ENCODE data around the gene ANKIB1.

The ANKIB1 gene, protein sequence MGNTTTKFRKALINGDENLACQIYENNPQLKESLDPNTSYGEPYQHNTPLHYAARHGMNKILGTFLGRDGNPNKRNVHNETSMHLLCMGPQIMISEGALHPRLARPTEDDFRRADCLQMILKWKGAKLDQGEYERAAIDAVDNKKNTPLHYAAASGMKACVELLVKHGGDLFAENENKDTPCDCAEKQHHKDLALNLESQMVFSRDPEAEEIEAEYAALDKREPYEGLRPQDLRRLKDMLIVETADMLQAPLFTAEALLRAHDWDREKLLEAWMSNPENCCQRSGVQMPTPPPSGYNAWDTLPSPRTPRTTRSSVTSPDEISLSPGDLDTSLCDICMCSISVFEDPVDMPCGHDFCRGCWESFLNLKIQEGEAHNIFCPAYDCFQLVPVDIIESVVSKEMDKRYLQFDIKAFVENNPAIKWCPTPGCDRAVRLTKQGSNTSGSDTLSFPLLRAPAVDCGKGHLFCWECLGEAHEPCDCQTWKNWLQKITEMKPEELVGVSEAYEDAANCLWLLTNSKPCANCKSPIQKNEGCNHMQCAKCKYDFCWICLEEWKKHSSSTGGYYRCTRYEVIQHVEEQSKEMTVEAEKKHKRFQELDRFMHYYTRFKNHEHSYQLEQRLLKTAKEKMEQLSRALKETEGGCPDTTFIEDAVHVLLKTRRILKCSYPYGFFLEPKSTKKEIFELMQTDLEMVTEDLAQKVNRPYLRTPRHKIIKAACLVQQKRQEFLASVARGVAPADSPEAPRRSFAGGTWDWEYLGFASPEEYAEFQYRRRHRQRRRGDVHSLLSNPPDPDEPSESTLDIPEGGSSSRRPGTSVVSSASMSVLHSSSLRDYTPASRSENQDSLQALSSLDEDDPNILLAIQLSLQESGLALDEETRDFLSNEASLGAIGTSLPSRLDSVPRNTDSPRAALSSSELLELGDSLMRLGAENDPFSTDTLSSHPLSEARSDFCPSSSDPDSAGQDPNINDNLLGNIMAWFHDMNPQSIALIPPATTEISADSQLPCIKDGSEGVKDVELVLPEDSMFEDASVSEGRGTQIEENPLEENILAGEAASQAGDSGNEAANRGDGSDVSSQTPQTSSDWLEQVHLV

DNA sequence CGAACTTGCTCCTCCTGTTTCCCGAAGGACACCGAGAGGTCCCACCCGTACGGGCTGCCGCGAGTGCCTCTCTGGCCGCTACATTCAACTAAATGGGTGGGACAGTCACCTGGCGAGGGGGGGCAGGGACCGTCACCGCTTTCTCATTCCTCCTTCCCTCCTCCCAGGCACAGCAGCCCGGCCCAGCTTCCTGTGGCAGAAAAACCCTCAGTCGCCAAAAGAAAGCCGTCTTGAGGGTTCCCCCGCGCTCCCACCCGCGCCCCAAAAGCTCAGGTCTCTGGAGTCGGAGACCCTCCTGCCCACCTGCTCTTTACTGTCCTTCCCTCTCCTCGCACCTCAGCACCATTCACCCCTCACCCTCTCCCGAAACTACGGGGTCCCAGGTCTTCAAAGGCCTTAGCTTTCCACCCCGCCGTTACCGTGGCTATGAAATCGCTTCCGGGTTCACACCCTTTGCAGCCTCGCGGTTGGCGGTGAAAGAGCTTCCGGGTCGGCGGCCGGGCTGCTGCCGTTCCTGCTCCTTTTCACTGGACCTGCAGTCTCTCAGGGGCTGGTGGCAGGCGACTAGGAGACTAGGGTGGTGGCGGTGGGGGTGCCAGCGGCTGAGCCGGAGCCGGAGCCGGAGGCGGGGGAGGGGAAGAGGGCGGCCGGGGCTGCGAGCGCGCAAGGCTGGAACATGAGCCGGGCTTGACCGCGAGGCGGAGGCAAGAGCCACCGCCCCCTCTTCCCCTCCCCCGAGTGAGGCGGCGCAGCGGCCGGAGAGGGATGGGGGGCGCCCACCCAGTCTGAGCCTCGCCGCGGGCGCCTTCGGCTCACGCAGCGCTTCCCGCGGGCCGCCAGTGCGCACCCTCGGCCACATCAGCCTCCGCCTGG, at the start of gene ANKIB1, which contains the start of gene KRIT1:
Gene ANKIB1, plus strand, starts transcription at position 488 of the 873 bp plus-strand sequence. CDS start 49,005 bp downstream, outside the sequence.
Gene KRIT1, minus strand, starts transcription at position 428 of the 873 bp plus-strand sequence. CDS start 3,779 bp downstream, outside the sequence.
- Histone ChIP-seq H3K79me2 (ENCODE audit: control insufficient read depth, insufficient read depth, low read length, unreplicated experiment) (peaks cover 78% of the 10 kb centered on the region), H3K4me3 (ENCODE audit: low read depth, low read length) (peak within 1 kb of the TSS; percentile 93), H3K27ac (ENCODE audit: low read depth, low read length) (peak within 1 kb of the TSS; percentile 65), H3K27me3 (ENCODE audit: insufficient read depth, low read length) (no peaks in the 10 kb centered on the region), H3K4me1 (ENCODE audit: control insufficient read depth, insufficient read depth, low read length, unreplicated experiment) (peaks cover 15% of the 10 kb centered on the region), H3K36me3 (ENCODE audit: insufficient read depth, low read length) (peaks cover 5% of the 10 kb centered on the region; the same call in 1 of the 2 replicates), H2AFZ (ENCODE audit: low read length, unreplicated experiment) (peak within 1 kb of the TSS; percentile 93)

DNA sequence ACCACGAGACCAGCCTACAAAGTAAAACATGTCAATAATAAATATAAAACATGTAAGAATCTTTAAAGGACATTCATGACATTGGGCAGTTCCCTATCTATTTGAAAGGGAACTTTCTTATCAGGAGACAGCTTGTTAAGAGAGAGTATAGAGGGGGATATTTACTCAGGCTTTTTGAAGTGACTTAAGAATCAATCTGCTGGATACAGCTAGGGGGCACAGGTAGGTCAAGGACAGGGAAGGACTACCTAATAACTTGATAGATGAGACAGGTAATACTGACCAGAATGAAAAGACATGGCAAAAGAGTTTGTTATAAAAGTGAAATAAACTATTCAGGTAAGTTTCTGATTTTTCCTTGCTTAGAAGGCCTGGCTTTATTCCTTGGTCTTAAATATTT, 45.0 kb upstream of the ANKIB1 start:
- Histone ChIP-seq H3K27me3 (ENCODE audit: insufficient read depth, low read length) (no peaks in the 10 kb centered on the region), H3K4me3 (ENCODE audit: low read depth, low read length) (no peak overlapping the region), H3K4me1 (ENCODE audit: control insufficient read depth, insufficient read depth, low read length, unreplicated experiment) (no peaks in the 10 kb centered on the region), H2AFZ (ENCODE audit: low read length, unreplicated experiment) (no peak overlapping the region), H3K36me3 (ENCODE audit: insufficient read depth, low read length) (peaks cover 40% of the 10 kb centered on the region), H3K27ac (ENCODE audit: low read depth, low read length) (no peak overlapping the region), H3K79me2 (ENCODE audit: control insufficient read depth, insufficient read depth, low read length, unreplicated experiment) (no peaks in the 10 kb centered on the region)

DNA sequence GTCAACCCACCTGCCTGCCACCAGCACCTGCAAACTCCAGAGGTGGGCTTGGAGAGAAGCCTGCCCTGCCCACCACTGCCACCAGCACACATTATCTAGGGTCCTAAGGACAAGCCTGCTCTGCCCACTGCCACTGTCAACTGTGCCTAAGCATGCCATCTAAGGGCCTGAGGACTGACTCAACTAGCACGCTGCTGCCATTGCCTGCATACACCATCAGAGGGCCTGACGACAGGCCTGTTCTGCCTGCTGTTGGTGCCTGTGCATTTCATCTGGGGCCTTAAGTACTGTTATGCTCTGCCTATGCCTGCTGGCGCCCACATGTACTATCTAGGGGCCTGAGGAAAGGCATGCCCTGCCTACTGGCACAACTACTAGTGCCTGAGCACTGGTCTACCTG, 39.8 kb upstream of the ANKIB1 start:
- Histone ChIP-seq H3K79me2 (ENCODE audit: control insufficient read depth, insufficient read depth, low read length, unreplicated experiment) (peaks cover 6% of the 10 kb centered on the region), H3K27me3 (ENCODE audit: insufficient read depth, low read length) (no peaks in the 10 kb centered on the region), H3K27ac (ENCODE audit: low read depth, low read length) (no peak overlapping the region), H3K36me3 (ENCODE audit: insufficient read depth, low read length) (peaks cover 47% of the 10 kb centered on the region), H2AFZ (ENCODE audit: low read length, unreplicated experiment) (no peak overlapping the region), H3K4me1 (ENCODE audit: control insufficient read depth, insufficient read depth, low read length, unreplicated experiment) (no peaks in the 10 kb centered on the region), H3K4me3 (ENCODE audit: low read depth, low read length) (no peak overlapping the region)

DNA sequence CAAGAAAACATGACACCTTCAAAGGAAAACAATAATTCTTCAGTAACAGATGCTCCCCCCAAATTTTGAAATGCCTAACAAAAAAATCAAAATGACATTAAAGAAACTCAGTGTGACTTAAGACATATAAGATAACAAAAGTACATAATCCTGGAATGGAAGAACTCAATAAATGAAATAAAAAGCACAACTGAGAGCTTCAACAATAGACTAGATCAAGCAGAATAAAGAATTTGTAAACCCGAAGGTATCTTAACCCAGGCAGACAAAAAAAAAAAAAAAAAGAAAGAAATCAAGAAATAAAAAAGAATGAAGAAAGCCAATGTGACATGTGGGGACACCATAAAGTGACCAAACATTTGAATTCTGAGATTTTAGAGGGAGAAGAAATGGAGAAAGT, 39.1 kb upstream of the ANKIB1 start:
- H3K79me2 ChIP-seq (ENCODE audit: control insufficient read depth, insufficient read depth, low read length, unreplicated experiment) = peaks cover 6% of the 10 kb centered on the region
- peaks cover 50% of the 10 kb centered on the region for H3K36me3 ChIP-seq (ENCODE audit: insufficient read depth, low read length)
- no peak overlapping the region for H3K27ac ChIP-seq (ENCODE audit: low read depth, low read length)
- no peak overlapping the region for H3K4me3 ChIP-seq (ENCODE audit: low read depth, low read length)
- no peaks in the 10 kb centered on the region for H3K4me1 ChIP-seq (ENCODE audit: control insufficient read depth, insufficient read depth, low read length, unreplicated experiment)
- H3K27me3 ChIP-seq (ENCODE audit: insufficient read depth, low read length) = no peaks in the 10 kb centered on the region
- H2AFZ ChIP-seq (ENCODE audit: low read length, unreplicated experiment) = no peak overlapping the region

DNA sequence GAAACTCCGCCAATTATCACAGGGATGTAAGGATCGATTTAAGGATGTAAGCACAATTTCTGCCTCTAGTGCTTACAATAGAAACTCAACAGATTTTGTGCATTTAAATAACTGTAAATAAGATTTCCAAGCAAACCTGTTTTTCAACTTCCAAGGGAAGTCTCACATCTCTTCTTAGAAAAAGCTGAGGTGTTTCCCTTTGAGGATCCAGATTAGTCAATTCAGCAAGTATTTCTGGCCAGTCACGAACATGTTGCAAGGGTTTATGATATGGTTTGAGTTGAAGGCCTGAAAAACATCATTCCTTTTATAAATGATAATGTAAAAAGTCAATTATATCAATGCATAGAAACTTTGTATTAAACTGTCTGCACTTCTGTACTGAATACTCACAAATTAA, 24.0 kb upstream of the ANKIB1 start:
- Histone ChIP-seq H3K36me3 (ENCODE audit: insufficient read depth, low read length) (peaks cover 44% of the 10 kb centered on the region), H3K4me1 (ENCODE audit: control insufficient read depth, insufficient read depth, low read length, unreplicated experiment) (no peaks in the 10 kb centered on the region), H3K27ac (ENCODE audit: low read depth, low read length) (no peak overlapping the region), H2AFZ (ENCODE audit: low read length, unreplicated experiment) (no peak overlapping the region), H3K79me2 (ENCODE audit: control insufficient read depth, insufficient read depth, low read length, unreplicated experiment) (no peaks in the 10 kb centered on the region), H3K4me3 (ENCODE audit: low read depth, low read length) (no peak overlapping the region), H3K27me3 (ENCODE audit: insufficient read depth, low read length) (no peaks in the 10 kb centered on the region)

DNA sequence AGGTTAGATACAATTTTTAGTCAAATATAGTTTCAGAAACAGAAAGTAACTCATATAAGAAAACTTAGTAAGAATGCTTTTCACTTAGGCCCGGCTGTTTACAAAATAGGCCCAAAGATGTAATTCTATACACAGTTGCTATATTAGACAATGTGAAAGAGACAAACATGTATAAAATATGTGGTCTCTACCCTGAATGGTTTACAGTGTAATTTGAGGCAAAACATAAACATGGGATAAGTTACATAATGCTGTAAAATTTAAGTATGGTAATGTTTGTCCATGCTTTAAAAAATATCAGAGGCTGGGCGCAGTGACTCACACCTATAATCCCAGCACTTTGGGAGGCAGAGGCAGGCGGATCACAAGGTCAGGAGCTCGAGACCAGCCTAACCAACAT, 18.8 kb upstream of the ANKIB1 start:
- Histone ChIP-seq H3K4me3 (ENCODE audit: low read depth, low read length) (no peak overlapping the region), H3K4me1 (ENCODE audit: control insufficient read depth, insufficient read depth, low read length, unreplicated experiment) (no peaks in the 10 kb centered on the region), H3K27ac (ENCODE audit: low read depth, low read length) (no peak overlapping the region), H3K36me3 (ENCODE audit: insufficient read depth, low read length) (peaks cover 47% of the 10 kb centered on the region), H3K79me2 (ENCODE audit: control insufficient read depth, insufficient read depth, low read length, unreplicated experiment) (no peaks in the 10 kb centered on the region), H2AFZ (ENCODE audit: low read length, unreplicated experiment) (no peak overlapping the region), H3K27me3 (ENCODE audit: insufficient read depth, low read length) (no peaks in the 10 kb centered on the region)

DNA sequence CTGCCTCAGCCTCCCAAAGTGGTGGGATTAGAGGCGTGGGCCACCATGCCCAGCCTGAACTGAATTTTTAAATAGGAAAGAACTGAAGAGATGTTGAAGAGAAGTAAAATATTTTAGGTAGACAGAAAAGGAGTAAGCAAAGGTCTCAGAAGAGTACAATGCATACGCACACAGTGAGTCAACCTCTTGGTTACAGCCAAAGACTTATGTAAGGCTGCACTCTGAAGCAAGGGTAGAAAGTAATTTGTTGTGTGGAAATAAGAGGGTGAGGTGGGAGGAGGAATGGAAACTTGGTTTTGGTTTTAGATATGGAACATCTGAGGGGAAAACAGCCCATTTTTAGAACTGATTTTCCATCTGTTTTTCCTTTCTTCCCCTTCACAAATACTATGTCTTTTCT, 17.7 kb upstream of the ANKIB1 start:
- H3K4me1 ChIP-seq (ENCODE audit: control insufficient read depth, insufficient read depth, low read length, unreplicated experiment) = no peaks in the 10 kb centered on the region
- H3K79me2 ChIP-seq (ENCODE audit: control insufficient read depth, insufficient read depth, low read length, unreplicated experiment) = no peaks in the 10 kb centered on the region
- H3K4me3 ChIP-seq (ENCODE audit: low read depth, low read length) = no peak overlapping the region
- no peaks in the 10 kb centered on the region for H3K27me3 ChIP-seq (ENCODE audit: insufficient read depth, low read length)
- H3K27ac ChIP-seq (ENCODE audit: low read depth, low read length) = no peak overlapping the region
- H3K36me3 ChIP-seq (ENCODE audit: insufficient read depth, low read length) = peaks cover 48% of the 10 kb centered on the region
- H2AFZ ChIP-seq (ENCODE audit: low read length, unreplicated experiment) = no peak overlapping the region

DNA sequence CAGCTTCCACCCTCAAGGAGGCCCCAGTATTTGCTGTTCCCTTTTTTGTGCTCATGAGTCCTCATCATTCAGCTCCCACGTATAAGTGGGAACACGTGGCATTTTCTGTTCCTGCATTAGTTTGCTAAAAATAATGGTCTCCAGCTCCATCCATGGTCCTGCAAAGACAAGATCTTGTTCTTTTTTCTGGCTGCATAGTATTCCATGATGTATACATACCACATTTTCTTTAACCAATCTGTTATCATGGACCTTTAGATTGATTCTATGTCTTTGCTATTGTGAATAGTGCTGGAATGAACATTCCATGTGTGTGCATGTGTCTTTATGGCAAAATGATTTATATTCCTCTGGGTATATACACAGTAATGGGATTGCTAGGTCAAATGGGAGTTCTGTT, 17.0 kb upstream of the ANKIB1 start:
- Histone ChIP-seq H2AFZ (ENCODE audit: low read length, unreplicated experiment) (no peak overlapping the region), H3K4me3 (ENCODE audit: low read depth, low read length) (no peak overlapping the region), H3K36me3 (ENCODE audit: insufficient read depth, low read length) (peaks cover 45% of the 10 kb centered on the region)

DNA sequence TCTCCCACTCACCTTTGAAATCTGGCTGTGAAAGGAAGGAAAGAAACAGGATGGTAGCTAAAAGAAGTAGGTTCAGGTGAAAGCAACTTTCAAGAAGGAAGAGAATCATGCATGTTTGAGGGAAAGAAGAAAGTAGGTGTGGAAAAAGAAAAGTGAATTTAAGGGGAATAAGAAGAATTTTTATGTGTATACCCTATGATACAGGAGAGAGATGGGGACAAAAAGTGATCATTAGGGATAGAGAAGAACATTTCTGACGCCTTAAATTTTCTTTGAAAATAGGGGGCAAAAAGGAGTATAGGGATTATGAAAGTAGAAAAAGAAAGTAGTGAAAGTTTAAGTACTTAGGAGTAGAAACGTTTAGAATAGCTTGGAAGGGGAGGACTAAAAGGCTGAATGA, 15.2 kb upstream of the ANKIB1 start:
- no peak overlapping the region for H3K4me3 ChIP-seq (ENCODE audit: low read depth, low read length)
- H3K27ac ChIP-seq (ENCODE audit: low read depth, low read length) = no peak overlapping the region
- no peaks in the 10 kb centered on the region for H3K79me2 ChIP-seq (ENCODE audit: control insufficient read depth, insufficient read depth, low read length, unreplicated experiment)
- H3K36me3 ChIP-seq (ENCODE audit: insufficient read depth, low read length) = peaks cover 48% of the 10 kb centered on the region
- no peaks in the 10 kb centered on the region for H3K4me1 ChIP-seq (ENCODE audit: control insufficient read depth, insufficient read depth, low read length, unreplicated experiment)
- H3K27me3 ChIP-seq (ENCODE audit: insufficient read depth, low read length) = no peaks in the 10 kb centered on the region
- no peak overlapping the region for H2AFZ ChIP-seq (ENCODE audit: low read length, unreplicated experiment)

More for the DNA sequence above, 17.0 kb upstream of the ANKIB1 start:
- no peaks in the 10 kb centered on the region for H3K27me3 ChIP-seq (ENCODE audit: insufficient read depth, low read length)
- no peaks in the 10 kb centered on the region for H3K79me2 ChIP-seq (ENCODE audit: control insufficient read depth, insufficient read depth, low read length, unreplicated experiment)
- H3K27ac ChIP-seq (ENCODE audit: low read depth, low read length) = no peak overlapping the region
- no peaks in the 10 kb centered on the region for H3K4me1 ChIP-seq (ENCODE audit: control insufficient read depth, insufficient read depth, low read length, unreplicated experiment)

DNA sequence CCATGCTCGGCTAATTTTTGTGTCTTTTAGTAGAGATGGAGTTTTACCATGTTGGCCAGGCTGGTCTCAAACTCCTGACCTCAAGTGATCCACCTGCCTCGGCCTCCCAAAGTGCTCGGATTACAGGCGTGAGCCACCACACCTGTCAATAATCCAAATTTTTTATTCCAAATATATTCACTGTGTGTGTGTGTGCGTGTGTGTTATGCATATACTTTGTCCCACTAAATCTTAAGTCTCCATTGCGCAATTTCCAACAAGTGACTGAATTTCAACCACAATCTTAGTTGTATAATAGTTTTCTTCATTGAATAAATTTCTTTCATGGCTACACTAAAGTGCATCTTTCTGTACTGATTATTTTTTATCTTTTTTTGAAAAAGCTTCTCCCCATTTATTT, 2.8 kb upstream of the ANKIB1 start:
- Histone ChIP-seq H3K4me1 (ENCODE audit: control insufficient read depth, insufficient read depth, low read length, unreplicated experiment) (peaks cover 9% of the 10 kb centered on the region), H3K79me2 (ENCODE audit: control insufficient read depth, insufficient read depth, low read length, unreplicated experiment) (peaks cover 54% of the 10 kb centered on the region), H3K4me3 (ENCODE audit: low read depth, low read length) (no peak overlapping the region), H3K27ac (ENCODE audit: low read depth, low read length) (no peak overlapping the region), H3K36me3 (ENCODE audit: insufficient read depth, low read length) (peaks cover 11% of the 10 kb centered on the region; the same call in 1 of the 2 replicates), H2AFZ (ENCODE audit: low read length, unreplicated experiment) (no peak overlapping the region), H3K27me3 (ENCODE audit: insufficient read depth, low read length) (no peaks in the 10 kb centered on the region)

Measured in ACC112 (cell line).